K562 (cell line): ENCODE data around the gene FBXO28. TPM values are rescaled to one million over a fixed set of nuclear protein-coding genes. Genes with fewer than 3 reads are reported as not detected.

Source experiments
- ATAC-seq: fragments of 200-7000 bp; cut with Tn5 transposase; 3 replicates; pipeline ENCODE4 v1.9.1; 2020; ENCODE audit warnings: moderate library complexity
- BruUV-seq: library from RNA; stranded (reverse); fragments of 400-500 nt; replicated peaks from 2 replicates; lab custom pipeline; 2021; lab: Mats Ljungman, UMichigan
- CTCF ChIA-PET: fragments of 300-600 bp; formaldehyde crosslinking; extraction: SDS; loops from one replicate; lab custom pipeline; 2021; ENCODE audit warnings: low intra/inter-chr PET ratio; lab: Yijun Ruan, JAX
- POLR2A ChIA-PET: fragments of 300-600, 350-650 bp; sonication (Branson Sonifier 250); formaldehyde crosslinking; extraction: SDS; loops from one replicate; lab custom pipeline; 2021; ENCODE audit warnings: antibody characterized with exemption, inconsistent platforms; lab: Yijun Ruan, JAX
- DNase-seq, 4 experiments: peaks; one replicate each; pipeline versions ENCODE4 v3.0.0 to v3.0.0-alpha.2; 2011 to 2018; ENCODE audit warnings: low spot score in 3 of 4, mixed read lengths in 3 of 4; ENCODE audit errors: extremely low read depth in 1 of 4
- FAIRE-seq: peaks from 2 replicates; lab custom pipeline; 2011; peaks lifted over from hg19 to GRCh38; lab: Jason Lieb, UNC
- H2AFZ ChIP-seq: 2 replicates; pipeline ENCODE4 v1.6.0; 2011; ENCODE audit warnings: low read depth, low read length, control low read depth, inconsistent platforms
- H3K27ac ChIP-seq: fragments of 200-600 bp; 3 replicates; pipeline ENCODE4 v1.8.0; 2011; ENCODE audit warnings: low read depth, mild to moderate bottlenecking, control low read depth, inconsistent platforms, low read length, moderate library complexity, mixed read lengths; ENCODE audit errors: extremely low read depth
- H3K27me3 ChIP-seq, 2 experiments: fragments of 300-600 bp in 1 of 2; 2 replicates in 1 of 2; 3 replicates in 1 of 2; pipeline versions ENCODE4 v1.6.0 to v1.8.0; 2011; ENCODE audit warnings: inconsistent platforms in 2 of 2, low read length in 2 of 2, mild to moderate bottlenecking in 1 of 2, mixed read lengths in 1 of 2, moderate library complexity in 1 of 2; ENCODE audit not compliant: control insufficient read depth in 2 of 2, insufficient read depth in 2 of 2
- H3K36me3 ChIP-seq: fragments of 300-600 bp; 3 replicates; pipeline ENCODE4 v1.8.0; 2011; ENCODE audit warnings: mild to moderate bottlenecking, low read length, inconsistent platforms; ENCODE audit not compliant: control insufficient read depth, insufficient read depth
- H3K4me1 ChIP-seq, 2 experiments: fragments of 200-600 bp in 1 of 2; replicated peaks in 1 of 2; 2 replicates in 1 of 2; 3 replicates in 1 of 2; pipeline versions ENCODE4 v1.5.1 to v1.8.0; 2011; ENCODE audit warnings: inconsistent platforms in 2 of 2, low read length in 2 of 2, mild to moderate bottlenecking in 1 of 2, mixed read lengths in 1 of 2, moderate library complexity in 1 of 2; ENCODE audit not compliant: control insufficient read depth in 2 of 2, insufficient read depth in 2 of 2
- H3K4me2 ChIP-seq: 2 replicates; pipeline ENCODE4 v1.6.1; 2011; ENCODE audit warnings: low read length, control low read depth, inconsistent platforms, mixed read lengths; ENCODE audit not compliant: insufficient read depth
- H3K4me3 ChIP-seq: fragments of 200-600 bp; sonication (generic), shearing (Covaris generic); 2 replicates; pipeline ENCODE4 v1.5.1; 2016; ENCODE audit warnings: control low read depth, inconsistent platforms
- H3K79me2 ChIP-seq: fragments of 200-600 bp; 3 replicates; pipeline ENCODE4 v1.8.0; 2011; ENCODE audit warnings: low read length, inconsistent platforms; ENCODE audit not compliant: control insufficient read depth, insufficient read depth
- H3K9ac ChIP-seq, 2 experiments: 2 replicates each; pipeline versions ENCODE4 v1.6.0 to v1.6.1; 2011; ENCODE audit warnings: low read depth in 2 of 2, low read length in 2 of 2, control low read depth in 1 of 2, inconsistent platforms in 1 of 2, mild to moderate bottlenecking in 1 of 2, mixed read lengths in 1 of 2; ENCODE audit not compliant: insufficient read depth in 1 of 2
- H3K9me1 ChIP-seq: one replicate; pipeline ENCODE4 v1.6.0; 2011; ENCODE audit warnings: inconsistent platforms, mild to moderate bottlenecking, low read length, moderate library complexity; ENCODE audit not compliant: control insufficient read depth, insufficient read depth
- H3K9me3 ChIP-seq: replicated peaks from 2 replicates; pipeline ENCODE4 v1.5.1; 2011; ENCODE audit warnings: low read depth, low read length, inconsistent platforms; ENCODE audit not compliant: control insufficient read depth, insufficient read depth
- H4K20me1 ChIP-seq: replicated peaks from 2 replicates; pipeline ENCODE4 v1.6.1; 2011; ENCODE audit warnings: low read length, inconsistent platforms, mixed read lengths; ENCODE audit not compliant: control insufficient read depth, insufficient read depth
- COPS2 ChIP-seq: fragments of 450-650 bp; conservative IDR thresholded peaks from 2 replicates; pipeline ENCODE4 v1.6.1; 2016; ENCODE audit warnings: mild to moderate bottlenecking, moderate library complexity
- WGBS: fragments of 100-300 bp; shearing (Covaris generic); methylation state at CpG from one replicate; pipeline ENCODE4 v1.1.6; 2016; ENCODE audit warnings: low coverage, mixed read lengths; ENCODE audit not compliant: insufficient coverage; ENCODE audit errors: missing lambda C conversion rate; 5-methylcytosine and 5-hydroxymethylcytosine counted together
- in situ Hi-C: fragments of 300-500 bp; cut with MboI; formaldehyde crosslinking; loops from 4 replicates; pipeline ENCODE4 v1.15.0; 2018; ENCODE audit warnings: inconsistent platforms, mixed read lengths
- intact Hi-C: fragments of 100-400 bp; cut with micrococcal nuclease; formaldehyde crosslinking; loops from 2 replicates; pipeline ENCODE4 v1.14.2; 2022
- polyA plus RNA-seq, 8 experiments: library from polyadenylated mRNA; depleted of rRNA in 4 of 8; stranded (reverse) in 5 of 8; unstranded in 3 of 8; fragments of >200 nt; fragmentation: Nextera tagmentation in 2 of 8; fragmentation: Illumina TruSeq in 1 of 8; extraction: Ambion mirVana in 2 of 8; extraction: Trizol in 1 of 8; gene quantifications; 2 replicates each; pipeline versions ENCODE4 v1.2.1 to v1.2.3, GENCODE V29; 2011 to 2014; ENCODE audit warnings: inconsistent platforms in 1 of 8, missing spikeins in 1 of 8
- total RNA-seq, 7 experiments: library from RNA; depleted of rRNA in 6 of 7; stranded (reverse); fragments of >200 nt in 6 of 7; fragmentation: Illumina TruSeq in 2 of 7; extraction: Trizol in 2 of 7; gene quantifications; 2 replicates each; pipeline versions ENCODE4 v1.2.1 to v1.2.3, GENCODE V29; 2011 to 2021; ENCODE audit warnings: low replicate concordance in 1 of 7
- TF ChIP-seq, protein P1 (sequence below): fragments of 450-650 bp; IDR thresholded peaks from 2 replicates; pipeline ENCODE4 v1.6.1; 2016; ENCODE audit warnings: mild to moderate bottlenecking, moderate library complexity
- TF ChIP-seq, protein P2 (sequence below): sonication (generic); formaldehyde crosslinking; IDR thresholded peaks from 2 replicates; pipeline ENCODE4 v1.9.0; 2022; ENCODE audit warnings: mild to moderate bottlenecking, missing genetic modification reagents

Gene FBXO28
- total and polyA plus RNA-seq, 9 of the 15 experiments (the other 6 are each of a cell fraction or from before 2014, with no cell fraction given) = 4.1 to 34.8 (median 25.3) TPM

DNA sequence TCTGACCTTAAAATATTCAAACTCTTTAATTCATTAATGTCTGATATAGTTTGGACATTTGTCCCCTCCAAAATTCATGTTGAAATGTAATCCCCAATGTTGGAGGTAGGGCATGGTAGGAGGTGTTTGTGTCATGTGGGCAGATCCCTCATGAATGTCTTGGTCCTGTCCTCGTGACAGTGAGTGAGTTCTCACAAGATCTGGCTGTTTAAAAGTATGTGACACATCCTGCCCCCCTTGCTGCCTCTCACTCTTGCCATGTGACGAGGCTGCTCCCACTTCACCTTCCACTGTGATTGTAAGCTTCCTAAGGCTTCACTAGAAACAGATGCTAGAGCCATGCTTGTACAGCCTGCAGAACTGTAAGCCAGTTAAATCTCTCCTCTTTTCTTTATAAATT, 21.3 kb upstream of the FBXO28 start:
- DNase-seq (no peak), FAIRE-seq (no peak), ATAC-seq (no peak)
- 15% methylated on average over 2 of the region's 2 CpGs for WGBS
- Histone ChIP-seq H3K27me3 (peaks cover 5 to 12% of the 10 kb centered on the region in 2 experiments; a peak in 2 of 5 replicates), H3K27ac (no peak overlapping the region), H3K36me3 (no peaks in the 10 kb centered on the region), H3K4me3 (no peak overlapping the region), H2AFZ (peak overlapping the region; percentile 46; the same call in 1 of the 2 replicates), H3K4me1 (no peaks in the 10 kb centered on the region; a peak in 1 of 5 replicates), H3K9me1 (no peaks in the 10 kb centered on the region), H3K9ac (no peak overlapping the region), H3K9me3 (no peaks in the 10 kb centered on the region), H4K20me1 (no peaks in the 10 kb centered on the region), H3K4me2 (no peak overlapping the region), H3K79me2 (no peaks in the 10 kb centered on the region)
- in situ Hi-C loops (no loop called here), intact Hi-C loops (no loop called here)
- CTCF ChIA-PET = no interaction called here
- TF ChIP-seq, protein P1, sequence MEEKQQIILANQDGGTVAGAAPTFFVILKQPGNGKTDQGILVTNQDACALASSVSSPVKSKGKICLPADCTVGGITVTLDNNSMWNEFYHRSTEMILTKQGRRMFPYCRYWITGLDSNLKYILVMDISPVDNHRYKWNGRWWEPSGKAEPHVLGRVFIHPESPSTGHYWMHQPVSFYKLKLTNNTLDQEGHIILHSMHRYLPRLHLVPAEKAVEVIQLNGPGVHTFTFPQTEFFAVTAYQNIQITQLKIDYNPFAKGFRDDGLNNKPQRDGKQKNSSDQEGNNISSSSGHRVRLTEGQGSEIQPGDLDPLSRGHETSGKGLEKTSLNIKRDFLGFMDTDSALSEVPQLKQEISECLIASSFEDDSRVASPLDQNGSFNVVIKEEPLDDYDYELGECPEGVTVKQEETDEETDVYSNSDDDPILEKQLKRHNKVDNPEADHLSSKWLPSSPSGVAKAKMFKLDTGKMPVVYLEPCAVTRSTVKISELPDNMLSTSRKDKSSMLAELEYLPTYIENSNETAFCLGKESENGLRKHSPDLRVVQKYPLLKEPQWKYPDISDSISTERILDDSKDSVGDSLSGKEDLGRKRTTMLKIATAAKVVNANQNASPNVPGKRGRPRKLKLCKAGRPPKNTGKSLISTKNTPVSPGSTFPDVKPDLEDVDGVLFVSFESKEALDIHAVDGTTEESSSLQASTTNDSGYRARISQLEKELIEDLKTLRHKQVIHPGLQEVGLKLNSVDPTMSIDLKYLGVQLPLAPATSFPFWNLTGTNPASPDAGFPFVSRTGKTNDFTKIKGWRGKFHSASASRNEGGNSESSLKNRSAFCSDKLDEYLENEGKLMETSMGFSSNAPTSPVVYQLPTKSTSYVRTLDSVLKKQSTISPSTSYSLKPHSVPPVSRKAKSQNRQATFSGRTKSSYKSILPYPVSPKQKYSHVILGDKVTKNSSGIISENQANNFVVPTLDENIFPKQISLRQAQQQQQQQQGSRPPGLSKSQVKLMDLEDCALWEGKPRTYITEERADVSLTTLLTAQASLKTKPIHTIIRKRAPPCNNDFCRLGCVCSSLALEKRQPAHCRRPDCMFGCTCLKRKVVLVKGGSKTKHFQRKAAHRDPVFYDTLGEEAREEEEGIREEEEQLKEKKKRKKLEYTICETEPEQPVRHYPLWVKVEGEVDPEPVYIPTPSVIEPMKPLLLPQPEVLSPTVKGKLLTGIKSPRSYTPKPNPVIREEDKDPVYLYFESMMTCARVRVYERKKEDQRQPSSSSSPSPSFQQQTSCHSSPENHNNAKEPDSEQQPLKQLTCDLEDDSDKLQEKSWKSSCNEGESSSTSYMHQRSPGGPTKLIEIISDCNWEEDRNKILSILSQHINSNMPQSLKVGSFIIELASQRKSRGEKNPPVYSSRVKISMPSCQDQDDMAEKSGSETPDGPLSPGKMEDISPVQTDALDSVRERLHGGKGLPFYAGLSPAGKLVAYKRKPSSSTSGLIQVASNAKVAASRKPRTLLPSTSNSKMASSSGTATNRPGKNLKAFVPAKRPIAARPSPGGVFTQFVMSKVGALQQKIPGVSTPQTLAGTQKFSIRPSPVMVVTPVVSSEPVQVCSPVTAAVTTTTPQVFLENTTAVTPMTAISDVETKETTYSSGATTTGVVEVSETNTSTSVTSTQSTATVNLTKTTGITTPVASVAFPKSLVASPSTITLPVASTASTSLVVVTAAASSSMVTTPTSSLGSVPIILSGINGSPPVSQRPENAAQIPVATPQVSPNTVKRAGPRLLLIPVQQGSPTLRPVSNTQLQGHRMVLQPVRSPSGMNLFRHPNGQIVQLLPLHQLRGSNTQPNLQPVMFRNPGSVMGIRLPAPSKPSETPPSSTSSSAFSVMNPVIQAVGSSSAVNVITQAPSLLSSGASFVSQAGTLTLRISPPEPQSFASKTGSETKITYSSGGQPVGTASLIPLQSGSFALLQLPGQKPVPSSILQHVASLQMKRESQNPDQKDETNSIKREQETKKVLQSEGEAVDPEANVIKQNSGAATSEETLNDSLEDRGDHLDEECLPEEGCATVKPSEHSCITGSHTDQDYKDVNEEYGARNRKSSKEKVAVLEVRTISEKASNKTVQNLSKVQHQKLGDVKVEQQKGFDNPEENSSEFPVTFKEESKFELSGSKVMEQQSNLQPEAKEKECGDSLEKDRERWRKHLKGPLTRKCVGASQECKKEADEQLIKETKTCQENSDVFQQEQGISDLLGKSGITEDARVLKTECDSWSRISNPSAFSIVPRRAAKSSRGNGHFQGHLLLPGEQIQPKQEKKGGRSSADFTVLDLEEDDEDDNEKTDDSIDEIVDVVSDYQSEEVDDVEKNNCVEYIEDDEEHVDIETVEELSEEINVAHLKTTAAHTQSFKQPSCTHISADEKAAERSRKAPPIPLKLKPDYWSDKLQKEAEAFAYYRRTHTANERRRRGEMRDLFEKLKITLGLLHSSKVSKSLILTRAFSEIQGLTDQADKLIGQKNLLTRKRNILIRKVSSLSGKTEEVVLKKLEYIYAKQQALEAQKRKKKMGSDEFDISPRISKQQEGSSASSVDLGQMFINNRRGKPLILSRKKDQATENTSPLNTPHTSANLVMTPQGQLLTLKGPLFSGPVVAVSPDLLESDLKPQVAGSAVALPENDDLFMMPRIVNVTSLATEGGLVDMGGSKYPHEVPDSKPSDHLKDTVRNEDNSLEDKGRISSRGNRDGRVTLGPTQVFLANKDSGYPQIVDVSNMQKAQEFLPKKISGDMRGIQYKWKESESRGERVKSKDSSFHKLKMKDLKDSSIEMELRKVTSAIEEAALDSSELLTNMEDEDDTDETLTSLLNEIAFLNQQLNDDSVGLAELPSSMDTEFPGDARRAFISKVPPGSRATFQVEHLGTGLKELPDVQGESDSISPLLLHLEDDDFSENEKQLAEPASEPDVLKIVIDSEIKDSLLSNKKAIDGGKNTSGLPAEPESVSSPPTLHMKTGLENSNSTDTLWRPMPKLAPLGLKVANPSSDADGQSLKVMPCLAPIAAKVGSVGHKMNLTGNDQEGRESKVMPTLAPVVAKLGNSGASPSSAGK = peak; percentile 47; the same call in 1 of the 2 replicates
- TF ChIP-seq, protein P2, sequence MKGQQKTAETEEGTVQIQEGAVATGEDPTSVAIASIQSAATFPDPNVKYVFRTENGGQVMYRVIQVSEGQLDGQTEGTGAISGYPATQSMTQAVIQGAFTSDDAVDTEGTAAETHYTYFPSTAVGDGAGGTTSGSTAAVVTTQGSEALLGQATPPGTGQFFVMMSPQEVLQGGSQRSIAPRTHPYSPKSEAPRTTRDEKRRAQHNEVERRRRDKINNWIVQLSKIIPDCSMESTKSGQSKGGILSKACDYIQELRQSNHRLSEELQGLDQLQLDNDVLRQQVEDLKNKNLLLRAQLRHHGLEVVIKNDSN (CRISPR knock-in tag) = 0 out of 2 replicates have a peak, but pooled peaks have one; percentile 13
- no peak for TF ChIP-seq COPS2
- BruUV-seq = no TSS peak
- POLR2A ChIA-PET = interaction anchor here (0.5 kb wide), 1 partner anchor 238 kb away, joined by 3 read pairs; no protein-coding TSS in a partner anchor
